OCI-LY3 (cell line): ENCODE measurements around the gene PDE12.
A peak's percentile ranks its signal among the peaks of the same experiment; 100 is the strongest.

Source experiments
- H2AFZ ChIP-seq: fragments of 200-600, 300-600 bp; shearing (Covaris generic); 2 replicates; pipeline ENCODE4 v1.6.0; 2014; ENCODE audit warnings: antibody characterized with exemption, low read depth, low read length
- H3K27ac ChIP-seq: fragments of 200-600, 300-600 bp; sonication (generic); 2 replicates; pipeline ENCODE4 v1.5.1; 2014; ENCODE audit warnings: mild to moderate bottlenecking, low read length, moderate library complexity, mixed read lengths
- H3K27me3 ChIP-seq: fragments of 200-600, 300-600 bp; sonication (generic); 2 replicates; pipeline ENCODE4 v1.6.1; 2014; ENCODE audit warnings: low read depth, low read length, mixed read lengths
- H3K36me3 ChIP-seq: fragments of 200-600, 300-600 bp; sonication (generic); replicated peaks from 2 replicates; pipeline ENCODE3; 2014; ENCODE audit warnings: low read depth, low read length, mixed read lengths
- H3K4me1 ChIP-seq: fragments of 300-600, 200-600 bp; sonication (generic); 2 replicates; pipeline ENCODE4 v1.6.1; 2014; ENCODE audit warnings: low read length, mixed read lengths
- H3K4me2 ChIP-seq: fragments of 200-600, 300-600 bp; sonication (generic); 2 replicates; pipeline ENCODE4 v1.6.1; 2014; ENCODE audit warnings: low read length, mixed read lengths
- H3K4me3 ChIP-seq: fragments of 300-600, 200-600 bp; sonication (generic); 2 replicates; pipeline ENCODE4 v1.5.1; 2014; ENCODE audit warnings: antibody characterized with exemption, mild to moderate bottlenecking, low read length, moderate library complexity
- H3K79me2 ChIP-seq: fragments of 300-600, 200-600 bp; shearing (Covaris generic); 2 replicates; pipeline ENCODE4 v1.6.1; 2014; ENCODE audit warnings: mild to moderate bottlenecking, low read length, mixed read lengths
- H3K9ac ChIP-seq: fragments of 300-600, 200-600 bp; shearing (Covaris generic); 2 replicates; pipeline ENCODE4 v1.6.0; 2014; ENCODE audit warnings: mild to moderate bottlenecking, low read length, moderate library complexity
- H3K9me3 ChIP-seq: fragments of 200-600, 300-600 bp; shearing (Covaris generic); 2 replicates; pipeline ENCODE4 v1.6.1; 2014; ENCODE audit warnings: low read length, mixed read lengths; ENCODE audit not compliant: insufficient read depth
- H4K20me1 ChIP-seq: fragments of 200-600, 300-600 bp; sonication (generic); 2 replicates; pipeline ENCODE4 v1.6.1; 2016; ENCODE audit warnings: low read length, mixed read lengths; ENCODE audit not compliant: insufficient read depth
- CTCF ChIP-seq: fragments of 200-600, 300-600 bp; sonication (generic); IDR thresholded peaks from 2 replicates; pipeline ENCODE4 v1.5.1; 2014; ENCODE audit warnings: antibody characterized with exemption, low read length, low read depth
- EZH2phosphoT487 ChIP-seq: fragments of 200-600 bp; shearing (Covaris generic); IDR thresholded peaks from 2 replicates; pipeline ENCODE4 v1.6.1; 2018; ENCODE audit warnings: antibody characterized with exemption, mixed run types, low read depth

PDE12 gene

GRCh38 chr3:57577801-57578200 is 21.7 kb downstream of the PDE12 start:
- no peak for TF ChIP-seq CTCF
- TF ChIP-seq EZH2phosphoT487, result no peak
- no peak overlapping the region for H3K4me3 ChIP-seq
- H3K27me3 ChIP-seq, result no peaks in the 10 kb centered on the region
- H4K20me1 ChIP-seq, result peaks cover 23% of the 10 kb centered on the region; the same call in 1 of the 2 replicates
- H3K27ac ChIP-seq, result no peak overlapping the region
- no peak overlapping the region for H3K4me2 ChIP-seq
- H3K4me1 ChIP-seq, result peaks cover 17% of the 10 kb centered on the region
- no peak overlapping the region for H2AFZ ChIP-seq
- H3K36me3 ChIP-seq, result peaks cover 72% of the 10 kb centered on the region
- H3K79me2 ChIP-seq, result peaks cover 89% of the 10 kb centered on the region
- H3K9ac ChIP-seq, result no peak overlapping the region
- H3K9me3 ChIP-seq, result no peaks in the 10 kb centered on the region

- no peak overlapping the region for H3K4me2 ChIP-seq
- H3K4me1 ChIP-seq, result peaks cover 26% of the 10 kb centered on the region
- H3K36me3 ChIP-seq, result peaks cover 46% of the 10 kb centered on the region
- TF ChIP-seq CTCF (peak; percentile 52), EZH2phosphoT487 (no peak)
- no peaks in the 10 kb centered on the region for H3K27me3 ChIP-seq
- H3K9me3 ChIP-seq, result no peaks in the 10 kb centered on the region
- no peak overlapping the region for H2AFZ ChIP-seq
- peaks cover 98% of the 10 kb centered on the region for H3K79me2 ChIP-seq
- H4K20me1 ChIP-seq, result peaks cover 48% of the 10 kb centered on the region
- H3K4me3 ChIP-seq, result no peak overlapping the region
- no peak overlapping the region for H3K27ac ChIP-seq
- no peak overlapping the region for H3K9ac ChIP-seq
These were observed 26.5 kb downstream of the PDE12 start for GRCh38 chr3:57582474-57583168.

- H3K4me3 ChIP-seq, result no peak overlapping the region
- H3K4me1 ChIP-seq, result peaks cover 29% of the 10 kb centered on the region
- TF ChIP-seq EZH2phosphoT487 (no peak), CTCF (no peak)
- H3K36me3 ChIP-seq, result peaks cover 43% of the 10 kb centered on the region
- no peak overlapping the region for H3K9ac ChIP-seq
- H3K27ac ChIP-seq, result no peak overlapping the region
- peaks cover 54% of the 10 kb centered on the region for H4K20me1 ChIP-seq
- H3K79me2 ChIP-seq, result peaks cover 98% of the 10 kb centered on the region
- H3K4me2 ChIP-seq, result no peak overlapping the region
- H3K9me3 ChIP-seq, result no peaks in the 10 kb centered on the region
- H2AFZ ChIP-seq, result no peak overlapping the region
- H3K27me3 ChIP-seq, result no peaks in the 10 kb centered on the region
These were observed 27.5 kb downstream of the PDE12 start for GRCh38 chr3:57583544-57583943.

- Histone ChIP-seq H3K79me2 (peaks cover 98% of the 10 kb centered on the region), H3K9me3 (no peaks in the 10 kb centered on the region), H3K27ac (no peak overlapping the region), H3K27me3 (no peaks in the 10 kb centered on the region), H3K9ac (no peak overlapping the region), H4K20me1 (peaks cover 54% of the 10 kb centered on the region), H3K4me1 (peaks cover 17% of the 10 kb centered on the region), H3K36me3 (peaks cover 24% of the 10 kb centered on the region), H2AFZ (no peak overlapping the region), H3K4me3 (no peak overlapping the region), H3K4me2 (peak overlapping the region; percentile 23; the same call in 1 of the 2 replicates)
- TF ChIP-seq CTCF (no peak), EZH2phosphoT487 (no peak)
These were observed 30.7 kb downstream of the PDE12 start for GRCh38 chr3:57586778-57587177.
